K562 (cell line): Measurements from ENCODE around the gene KRT28. TPM values are rescaled to one million over a fixed set of nuclear protein-coding genes. Genes with fewer than 3 reads are reported as not detected.

Experiments
- CEBPB ChIP-seq: fragments of 450-650 bp; IDR thresholded peaks from 2 replicates; pipeline ENCODE4 v1.6.1; 2016; ENCODE audit warnings: missing genetic modification characterization, missing compliant biosample characterization
- DEAF1 ChIP-seq: fragments of 450-650 bp; formaldehyde crosslinking; IDR thresholded peaks from 2 replicates; pipeline ENCODE4 v1.4.0; 2020; ENCODE audit warnings: mild to moderate bottlenecking, moderate library complexity
- DPF2 ChIP-seq: fragments of 450-650 bp; IDR thresholded peaks from 2 replicates; pipeline ENCODE4 v1.6.1; 2016
- ELF4 ChIP-seq: fragments of 450-650 bp; formaldehyde crosslinking; IDR thresholded peaks from 2 replicates; pipeline ENCODE4 v1.4.0; 2022; ENCODE audit warnings: missing genetic modification characterization
- FOXJ2 ChIP-seq: fragments of 200-800 bp; sonication (Bioruptor generic); IDR thresholded peaks from 2 replicates; pipeline ENCODE4 v1.6.1; 2016; ENCODE audit warnings: missing genetic modification characterization, missing compliant biosample characterization
- FOXK1 ChIP-seq: sonication (generic); formaldehyde crosslinking; IDR thresholded peaks from 2 replicates; pipeline ENCODE4 v1.8.0; 2022; ENCODE audit warnings: missing genetic modification reagents, mild to moderate bottlenecking, borderline replicate concordance
- KAT7 ChIP-seq: sonication (generic); formaldehyde crosslinking; IDR thresholded peaks from 2 replicates; pipeline ENCODE4 v1.8.0; 2022; ENCODE audit warnings: missing genetic modification reagents, mild to moderate bottlenecking, borderline replicate concordance
- MBD1 ChIP-seq: fragments of 250-450 bp; sonication (Bioruptor Pico); IDR thresholded peaks from 2 replicates; pipeline ENCODE4 v1.8.0; 2022; ENCODE audit warnings: inconsistent platforms
- NFIX ChIP-seq: fragments of 250-450 bp; sonication (Bioruptor Pico); IDR thresholded peaks from 2 replicates; pipeline ENCODE4 v1.4.0; 2020; ENCODE audit warnings: low read depth, mild to moderate bottlenecking, moderate library complexity
- RBM25 ChIP-seq: fragments of 200-400 bp; formaldehyde crosslinking; IDR thresholded peaks from 2 replicates; pipeline ENCODE4 v1.6.1; 2018; ENCODE audit warnings: low read length, low read depth, moderate library complexity; ENCODE audit not compliant: severe bottlenecking
- TAL1 ChIP-seq: fragments of 450-650 bp; IDR thresholded peaks from 2 replicates; pipeline ENCODE4 v1.6.1; 2016; ENCODE audit warnings: mild to moderate bottlenecking
- TRIM24 ChIP-seq, 2 experiments: fragments of 450-650 bp; IDR thresholded peaks; 2 replicates each; pipeline ENCODE4 v1.6.1; 2016
- ZNF274 ChIP-seq: IDR thresholded peaks from 2 replicates; pipeline ENCODE4 v1.6.1; 2011; ENCODE audit warnings: low read depth, mild to moderate bottlenecking, low read length, moderate library complexity, borderline replicate concordance
- ZNF431 ChIP-seq: sonication (generic); formaldehyde crosslinking; IDR thresholded peaks from 2 replicates; pipeline ENCODE4 v1.8.0; 2022; ENCODE audit warnings: mild to moderate bottlenecking, missing genetic modification reagents
- ZNF589 ChIP-seq: fragments of 200-800 bp; sonication (Bioruptor generic); IDR thresholded peaks from 2 replicates; pipeline ENCODE4 v1.6.1; 2016; ENCODE audit warnings: low read depth, missing genetic modification characterization, missing compliant biosample characterization
- polyA plus RNA-seq, 8 experiments: library from polyadenylated mRNA; depleted of rRNA in 4 of 8; stranded (reverse) in 5 of 8; unstranded in 3 of 8; fragments of >200 nt; fragmentation: Nextera tagmentation in 2 of 8; fragmentation: Illumina TruSeq in 1 of 8; extraction: Ambion mirVana in 2 of 8; extraction: Trizol in 1 of 8; gene quantifications; 2 replicates each; pipeline versions ENCODE4 v1.2.1 to v1.2.3, GENCODE V29; 2011 to 2014; ENCODE audit warnings: inconsistent platforms in 1 of 8, missing spikeins in 1 of 8
- total RNA-seq, 7 experiments: library from RNA; depleted of rRNA in 6 of 7; stranded (reverse); fragments of >200 nt in 6 of 7; fragmentation: Illumina TruSeq in 2 of 7; extraction: Trizol in 2 of 7; gene quantifications; 2 replicates each; pipeline versions ENCODE4 v1.2.1 to v1.2.3, GENCODE V29; 2011 to 2021; ENCODE audit warnings: low replicate concordance in 1 of 7
- TF ChIP-seq, protein P1 (sequence below), 2 experiments: fragments of 450-650 bp in 1 of 2; sonication (generic) in 1 of 2; formaldehyde crosslinking in 1 of 2; IDR thresholded peaks; 2 replicates each; pipeline versions ENCODE4 v1.7.1 to v1.9.0; 2016 to 2022; ENCODE audit warnings: inconsistent platforms in 1 of 2, mild to moderate bottlenecking in 1 of 2, missing genetic modification reagents in 1 of 2

The KRT28 gene
- total and polyA plus RNA-seq, 9 of the 15 experiments (the other 6 are each of a cell fraction or from before 2014, with no cell fraction given) = not detected

GRCh38 chr17:40830085-40830776 is 30.5 kb upstream of the KRT28 start (continued):
- TF ChIP-seq DEAF1 (no peak), ZNF589 (CRISPR knock-in tag) (no peak), MBD1 (CRISPR knock-in tag) (no peak), ZNF431 (no peak), ELF4 (no peak), FOXK1 (CRISPR knock-in tag) (no peak), TRIM24 (IDR thresholded peaks at IDR 0.05) (0 out of 4 replicates have a peak, but pooled peaks of 1 of the 2 experiments have one; percentile 21), RBM25 (peak; percentile 72), NFIX (CRISPR knock-in tag) (no peak), CEBPB (tag) (peak; percentile 28; the same call in 1 of the 2 replicates), FOXJ2 (no peak), DPF2 (0 out of 2 replicates have a peak, but pooled peaks have one; percentile 16), TAL1 (no peak), ZNF274 (no peak), KAT7 (CRISPR knock-in tag) (no peak)
- TF ChIP-seq, protein P1, sequence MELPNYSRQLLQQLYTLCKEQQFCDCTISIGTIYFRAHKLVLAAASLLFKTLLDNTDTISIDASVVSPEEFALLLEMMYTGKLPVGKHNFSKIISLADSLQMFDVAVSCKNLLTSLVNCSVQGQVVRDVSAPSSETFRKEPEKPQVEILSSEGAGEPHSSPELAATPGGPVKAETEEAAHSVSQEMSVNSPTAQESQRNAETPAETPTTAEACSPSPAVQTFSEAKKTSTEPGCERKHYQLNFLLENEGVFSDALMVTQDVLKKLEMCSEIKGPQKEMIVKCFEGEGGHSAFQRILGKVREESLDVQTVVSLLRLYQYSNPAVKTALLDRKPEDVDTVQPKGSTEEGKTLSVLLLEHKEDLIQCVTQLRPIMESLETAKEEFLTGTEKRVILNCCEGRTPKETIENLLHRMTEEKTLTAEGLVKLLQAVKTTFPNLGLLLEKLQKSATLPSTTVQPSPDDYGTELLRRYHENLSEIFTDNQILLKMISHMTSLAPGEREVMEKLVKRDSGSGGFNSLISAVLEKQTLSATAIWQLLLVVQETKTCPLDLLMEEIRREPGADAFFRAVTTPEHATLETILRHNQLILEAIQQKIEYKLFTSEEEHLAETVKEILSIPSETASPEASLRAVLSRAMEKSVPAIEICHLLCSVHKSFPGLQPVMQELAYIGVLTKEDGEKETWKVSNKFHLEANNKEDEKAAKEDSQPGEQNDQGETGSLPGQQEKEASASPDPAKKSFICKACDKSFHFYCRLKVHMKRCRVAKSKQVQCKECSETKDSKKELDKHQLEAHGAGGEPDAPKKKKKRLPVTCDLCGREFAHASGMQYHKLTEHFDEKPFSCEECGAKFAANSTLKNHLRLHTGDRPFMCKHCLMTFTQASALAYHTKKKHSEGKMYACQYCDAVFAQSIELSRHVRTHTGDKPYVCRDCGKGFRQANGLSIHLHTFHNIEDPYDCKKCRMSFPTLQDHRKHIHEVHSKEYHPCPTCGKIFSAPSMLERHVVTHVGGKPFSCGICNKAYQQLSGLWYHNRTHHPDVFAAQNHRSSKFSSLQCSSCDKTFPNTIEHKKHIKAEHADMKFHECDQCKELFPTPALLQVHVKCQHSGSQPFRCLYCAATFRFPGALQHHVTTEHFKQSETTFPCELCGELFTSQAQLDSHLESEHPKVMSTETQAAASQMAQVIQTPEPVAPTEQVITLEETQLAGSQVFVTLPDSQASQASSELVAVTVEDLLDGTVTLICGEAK (IDR thresholded peaks at IDR 0.05) = no peak
- TF ChIP-seq, protein P1 (CRISPR knock-in tag; IDR thresholded peaks at IDR 0.05) = no peak
